ENCODE measurements around the gene AKAP13. TPM values are rescaled to one million over a fixed set of nuclear protein-coding genes. Genes with fewer than 3 reads are reported as not detected.

AKAP13 gene
- total and polyA plus RNA-seq, 2 of the 13 experiments (the other 11 are each of a cell fraction or from before 2014, with no cell fraction given): 6.7 to 27.1 TPM

GRCh38 chr15:85414495-85414894 is 34.1 kb downstream of the AKAP13 start:
- DNase-seq (ENCODE audit: low spot score) (no peak), FAIRE-seq (no peak), ATAC-seq (no peak)
- no peak overlapping the region for H3K4me3 ChIP-seq (replicated peaks in 1 of 3; ENCODE audit: insufficient read depth in 1 of 3, low read depth in 2 of 3, low read length in 3 of 3)
- H3K79me2 ChIP-seq (ENCODE audit: insufficient read depth, low read length): peaks cover 66% of the 10 kb centered on the region
- peaks cover 34% of the 10 kb centered on the region for H3K4me1 ChIP-seq (ENCODE audit: insufficient read depth, low read length)
- TF ChIP-seq KIAA2018 (CRISPR knock-in tag; IDR thresholded peaks at IDR 0.05; ENCODE audit: borderline replicate concordance) (no peak), STAG1 (CRISPR knock-in tag; IDR thresholded peaks at IDR 0.05) (peak; percentile 32; the same call in 1 of the 2 replicates), ZNF816 (CRISPR knock-in tag; IDR thresholded peaks at IDR 0.05; ENCODE audit: borderline replicate concordance) (no peak)
- no peaks in the 10 kb centered on the region for H3K36me3 ChIP-seq (replicated peaks in 1 of 2; ENCODE audit: control insufficient read depth in 1 of 2, insufficient read depth in 2 of 2, low read length in 2 of 2)
- BruUV-seq (replicated peaks): no TSS peak
- H4K20me1 ChIP-seq (ENCODE audit: insufficient read depth, low read length): no peaks in the 10 kb centered on the region
- in situ Hi-C loops (cut with HindIII; ENCODE audit: extremely low pct_ligation_motif_present, low pct_unique_long_range_greater_than_20kb) (no loop called here), intact Hi-C loops (cut with micrococcal nuclease; ENCODE audit: unreplicated experiment) (loop anchor here (10.0 kb wide), 1 partner anchor 80 kb away; no protein-coding TSS in a partner anchor)
- H2AFZ ChIP-seq (ENCODE audit: low read length): no peak overlapping the region
- H3K9me3 ChIP-seq (ENCODE audit: low read length): no peaks in the 10 kb centered on the region
- H3K9ac ChIP-seq (ENCODE audit: insufficient read depth, low read depth, low read length): no peak overlapping the region
- no peak overlapping the region for H3K27ac ChIP-seq (ENCODE audit: extremely low read length, insufficient read depth, low read length)
- H3K27me3 ChIP-seq (ENCODE audit: control insufficient read depth in 1 of 2, insufficient read depth in 2 of 2, low read length in 2 of 2): no peaks in the 10 kb centered on the region; a peak in 1 of 5 replicates
- POLR2A ChIA-PET: interaction anchor here (1.0 to 2.6 kb wide), 3 partner anchors 13 to 118 kb away, joined by 3 to 9 read pairs (median 3); partner anchors contain the start of gene AKAP13
- no peak overlapping the region for H3K4me2 ChIP-seq (ENCODE audit: low read depth, low read length)
- CTCF ChIA-PET (ENCODE audit: low intra/inter-chr PET ratio, low total read pairs): interaction anchor here (1.1 to 1.5 kb wide), 2 partner anchors 83 to 118 kb away, joined by 4 read pairs; no protein-coding TSS in a partner anchor
